ENCODE data around the gene MAP3K7.

MAP3K7 gene

GRCh38 chr6:90586836-90587638 lies at the start of gene MAP3K7:
MAP3K7 (minus strand) TSS chr6:90587072; CDS start chr6:90586883, 189 bp downstream.
- peak; percentile 68 for DNase-seq

GRCh38 chr6:90631046-90631445 lies 44.2 kb upstream of the MAP3K7 start:
- DNase-seq, result no peak

- DNase-seq, result no peak
Observed at GRCh38 chr6:90621581-90621980, 34.7 kb upstream of the MAP3K7 start.

GRCh38 chr6:90619221-90619620 lies 32.3 kb upstream of the MAP3K7 start:
- no peak for DNase-seq

GRCh38 chr6:90612313-90612680 lies 25.4 kb upstream of the MAP3K7 start:
- no peak for DNase-seq

- no peak for DNase-seq
Observed at GRCh38 chr6:90611543-90612312, 24.9 kb upstream of the MAP3K7 start.

GRCh38 chr6:90610751-90611542 lies 24.1 kb upstream of the MAP3K7 start:
- DNase-seq, result no peak

GRCh38 chr6:90610301-90610750 lies 23.5 kb upstream of the MAP3K7 start:
- no peak for DNase-seq

GRCh38 chr6:90605749-90606340 lies 19.0 kb upstream of the MAP3K7 start:
- no peak for DNase-seq

- DNase-seq, result no peak
Observed at GRCh38 chr6:90604546-90604945, 17.7 kb upstream of the MAP3K7 start.

- DNase-seq, result no peak
Observed at GRCh38 chr6:90599151-90599550, 12.3 kb upstream of the MAP3K7 start.

GRCh38 chr6:90598192-90598951 lies 11.5 kb upstream of the MAP3K7 start:
- no peak for DNase-seq

GRCh38 chr6:90596967-90597539 lies 10.2 kb upstream of the MAP3K7 start:
- no peak for DNase-seq

- DNase-seq, result no peak
Observed at GRCh38 chr6:90595854-90596253, 9.0 kb upstream of the MAP3K7 start.

GRCh38 chr6:90586546-90586835 lies 381 bp downstream of the MAP3K7 start:
- no peak for DNase-seq

- no peak for DNase-seq
Observed at GRCh38 chr6:90584636-90585255, 2.1 kb downstream of the MAP3K7 start.

- no peak for DNase-seq
Observed at GRCh38 chr6:90583836-90584481, 2.9 kb downstream of the MAP3K7 start.

- DNase-seq, result no peak
Observed at GRCh38 chr6:90583179-90583835, 3.6 kb downstream of the MAP3K7 start.

GRCh38 chr6:90581146-90581545 lies 5.7 kb downstream of the MAP3K7 start:
- no peak for DNase-seq

GRCh38 chr6:90578894-90579549 lies 7.8 kb downstream of the MAP3K7 start:
- DNase-seq, result no peak

All from GOT3 (cell line).